GM18499 (cell line): ENCODE data around the gene TRMT6.

Source experiments
- ATAC-seq: cut with Tn5 transposase; IDR thresholded peaks from one replicate; pipeline ENCODE4 v1.9.1; 2021; ENCODE audit warnings: moderate number of reproducible peaks; ENCODE audit not compliant: insufficient read depth, unreplicated experiment

TRMT6 gene

GRCh38 chr20:5913166-5913565 lies 37.2 kb downstream of the TRMT6 start:
- no peak for ATAC-seq

GRCh38 chr20:5910186-5910585 lies 40.1 kb downstream of the TRMT6 start:
- no peak for ATAC-seq

- ATAC-seq: no peak
These were observed 41.4 kb downstream of the TRMT6 start for GRCh38 chr20:5908981-5909380.

- ATAC-seq: no peak
These were observed 49.4 kb downstream of the TRMT6 start for GRCh38 chr20:5900908-5901307.

GRCh38 chr20:5899444-5899843 lies 50.9 kb downstream of the TRMT6 start:
- ATAC-seq: no peak

GRCh38 chr20:5895626-5896025 lies 54.7 kb downstream of the TRMT6 start:
- ATAC-seq: no peak

GRCh38 chr20:5893621-5894020 lies 56.7 kb downstream of the TRMT6 start:
- ATAC-seq: no peak

- no peak for ATAC-seq
These were observed 57.3 kb downstream of the TRMT6 start for GRCh38 chr20:5893052-5893451.

- no peak for ATAC-seq
These were observed 59.4 kb downstream of the TRMT6 start for GRCh38 chr20:5890773-5891441.

GRCh38 chr20:5888041-5888440 lies 62.3 kb downstream of the TRMT6 start:
- ATAC-seq: no peak

- ATAC-seq: no peak
These were observed 62.9 kb downstream of the TRMT6 start for GRCh38 chr20:5887386-5887785.
